SK-N-SH (cell line): ENCODE measurements around the gene RNF13. TPM values are rescaled to one million over a fixed set of nuclear protein-coding genes. Genes with fewer than 3 reads are reported as not detected.

Experiments used
- CTCF ChIA-PET: fragments of 300-600, 350-600 bp; formaldehyde crosslinking; extraction: SDS; loops from one replicate; lab custom pipeline; 2021; lab: Yijun Ruan, JAX
- POLR2A ChIA-PET: fragments of 350-600 bp; sonication (Branson Sonifier 250); formaldehyde crosslinking; extraction: SDS; loops from one replicate; lab custom pipeline; 2020; ENCODE audit warnings: antibody characterized with exemption, inconsistent platforms; lab: Yijun Ruan, JAX
- DNase-seq: peaks from one replicate; pipeline ENCODE4 v3.0.0; 2012
- H2AFZ ChIP-seq: fragments of 200-600 bp; sonication (generic); 2 replicates; pipeline ENCODE4 v1.8.1; 2016; ENCODE audit warnings: antibody characterized with exemption, mild to moderate bottlenecking, low read depth
- H3F3A ChIP-seq: fragments of 200-600 bp; sonication (generic); replicated peaks from 2 replicates; pipeline ENCODE3; 2016; ENCODE audit warnings: antibody characterized with exemption, mild to moderate bottlenecking; ENCODE audit not compliant: insufficient read depth
- H3K27ac ChIP-seq, 2 experiments: fragments of 200-500 bp in 1 of 2; fragments of 200-600 bp in 1 of 2; sonication (Bioruptor generic) in 1 of 2; sonication (generic), shearing (Covaris generic) in 1 of 2; 2 replicates each; pipeline versions ENCODE4 v1.5.1 to v1.6.1; 2014 to 2016; ENCODE audit warnings: low read depth in 2 of 2, inconsistent platforms in 1 of 2, low read length in 1 of 2, mild to moderate bottlenecking in 1 of 2, mixed read lengths in 1 of 2
- H3K27me3 ChIP-seq: fragments of 200-600 bp; sonication (generic), shearing (Covaris generic); 2 replicates; pipeline ENCODE4 v1.6.1; 2016; ENCODE audit warnings: mixed run types; ENCODE audit not compliant: insufficient read depth
- H3K36me3 ChIP-seq, 2 experiments: fragments of 200-500 bp in 1 of 2; fragments of 200-600 bp in 1 of 2; sonication (Bioruptor generic) in 1 of 2; sonication (generic) in 1 of 2; replicated peaks in 1 of 2; 2 replicates each; pipeline versions ENCODE3 to v1.5.1; 2014 to 2016; ENCODE audit warnings: low read length in 1 of 2, mild to moderate bottlenecking in 1 of 2; ENCODE audit not compliant: insufficient read depth in 2 of 2, control insufficient read depth in 1 of 2
- H3K4me1 ChIP-seq, 2 experiments: fragments of 200-500 bp in 1 of 2; fragments of 200-600 bp in 1 of 2; sonication (Bioruptor generic) in 1 of 2; sonication (generic), shearing (Covaris generic) in 1 of 2; 2 replicates each; pipeline versions ENCODE4 v1.5.1 to v1.6.1; 2014 to 2016; ENCODE audit warnings: low read depth in 1 of 2, low read length in 1 of 2, mixed run types in 1 of 2; ENCODE audit not compliant: insufficient read depth in 2 of 2, control insufficient read depth in 1 of 2
- H3K4me2 ChIP-seq: fragments of 200-600 bp; sonication (generic), shearing (Covaris generic); 2 replicates; pipeline ENCODE4 v1.6.1; 2017; ENCODE audit warnings: mixed run types
- H3K4me3 ChIP-seq, 2 experiments: fragments of 200-500 bp in 1 of 2; fragments of 200-600 bp in 1 of 2; sonication (Bioruptor generic) in 1 of 2; sonication (generic), shearing (Covaris generic) in 1 of 2; 2 replicates each; pipeline versions ENCODE4 v1.5.1 to v1.8.1; 2014 to 2016; ENCODE audit warnings: low read depth in 2 of 2, inconsistent platforms in 1 of 2, low read length in 1 of 2, mild to moderate bottlenecking in 1 of 2, mixed read lengths in 1 of 2, moderate library complexity in 1 of 2
- H3K79me2 ChIP-seq: fragments of 200-600 bp; sonication (generic); 2 replicates; pipeline ENCODE4 v1.8.1; 2017; ENCODE audit warnings: mild to moderate bottlenecking; ENCODE audit not compliant: insufficient read depth
- H3K9ac ChIP-seq: fragments of 200-600 bp; sonication (generic); 2 replicates; pipeline ENCODE4 v1.6.1; 2017; ENCODE audit warnings: mixed run types
- H3K9me2 ChIP-seq: fragments of 200-600 bp; sonication (generic); 2 replicates; pipeline ENCODE4 v1.6.1; 2017; ENCODE audit warnings: mixed run types
- H3K9me3 ChIP-seq: fragments of 200-600 bp; sonication (generic); 2 replicates; pipeline ENCODE4 v1.6.1; 2017; ENCODE audit warnings: mixed run types, mild to moderate bottlenecking, moderate library complexity
- H4K20me1 ChIP-seq: fragments of 200-600 bp; sonication (generic); 2 replicates; pipeline ENCODE4 v1.6.1; 2017; ENCODE audit warnings: mild to moderate bottlenecking, mixed run types; ENCODE audit not compliant: insufficient read depth
- CHD2 ChIP-seq: fragments of 150-350 bp; IDR thresholded peaks from 2 replicates; pipeline ENCODE4 v1.6.1; 2018; ENCODE audit warnings: low read length; ENCODE audit not compliant: partially characterized antibody
- EZH2phosphoT487 ChIP-seq: fragments of 200-600 bp; sonication (generic); IDR thresholded peaks from 2 replicates; pipeline ENCODE4 v1.6.1; 2017; ENCODE audit warnings: low read depth, mixed run types, mild to moderate bottlenecking, antibody characterized with exemption, moderate library complexity, borderline replicate concordance
- FOSL2 ChIP-seq: IDR thresholded peaks from 2 replicates; pipeline ENCODE4 v1.4.0; 2012; ENCODE audit warnings: low read depth, mild to moderate bottlenecking, moderate library complexity, borderline replicate concordance
- FOXJ3 ChIP-seq: sonication (generic); formaldehyde crosslinking; IDR thresholded peaks from 2 replicates; pipeline ENCODE4 v1.5.1; 2020; ENCODE audit warnings: mild to moderate bottlenecking, missing genetic modification reagents
- GABPA ChIP-seq: IDR thresholded peaks from 2 replicates; pipeline ENCODE4 v1.4.0; 2012; ENCODE audit warnings: low read depth, mild to moderate bottlenecking
- GATA2 ChIP-seq: sonication (generic); formaldehyde crosslinking; IDR thresholded peaks from 2 replicates; pipeline ENCODE4 v1.5.0; 2020; ENCODE audit warnings: mild to moderate bottlenecking, missing genetic modification reagents
- JUND ChIP-seq: IDR thresholded peaks from 2 replicates; pipeline ENCODE4 v1.4.0; 2012
- MXI1 ChIP-seq: IDR thresholded peaks from 2 replicates; pipeline ENCODE4 v1.6.1; 2012; ENCODE audit warnings: mild to moderate bottlenecking, low read depth, low read length, improper control_type of control experiment
- PBX3 ChIP-seq: IDR thresholded peaks from 2 replicates; pipeline ENCODE4; 2012
- RAD21 ChIP-seq: IDR thresholded peaks from 2 replicates; pipeline ENCODE4 v1.6.1; 2012; ENCODE audit warnings: mild to moderate bottlenecking, low read length
- RCOR1 ChIP-seq: fragments of 150-350 bp; IDR thresholded peaks from 2 replicates; pipeline ENCODE4 v1.6.1; 2017; ENCODE audit warnings: antibody characterized with exemption, low read length
- RFX5 ChIP-seq: IDR thresholded peaks from 2 replicates; pipeline ENCODE4 v1.6.1; 2012; ENCODE audit warnings: mild to moderate bottlenecking, improper control_type of control experiment, low read length
- RXRA ChIP-seq: IDR thresholded peaks from 2 replicates; pipeline ENCODE4 v1.4.0; 2012; ENCODE audit warnings: low read depth, mild to moderate bottlenecking, borderline replicate concordance
- SMC3 ChIP-seq: IDR thresholded peaks from 2 replicates; pipeline ENCODE4 v1.6.1; 2012; ENCODE audit warnings: low read depth, low read length, improper control_type of control experiment
- YY1 ChIP-seq: IDR thresholded peaks from 2 replicates; pipeline ENCODE4 v1.4.0; 2012; ENCODE audit warnings: low read depth, mild to moderate bottlenecking
- ZBTB33 ChIP-seq: IDR thresholded peaks from 2 replicates; pipeline ENCODE4 v1.4.0; 2012; ENCODE audit warnings: low read depth, borderline replicate concordance
- WGBS: methylation state at CpG from one replicate; pipeline ENCODE4 v1.1.6; 2017; ENCODE audit warnings: low lambda C conversion rate; 5-methylcytosine and 5-hydroxymethylcytosine counted together
- polyA plus RNA-seq, 3 experiments: library from polyadenylated mRNA; depleted of rRNA; stranded (reverse); fragments of >200 nt; gene quantifications; 2 replicates each; pipeline ENCODE4 v1.2.3, GENCODE V29; 2012
- TF ChIP-seq, protein P1 (sequence below): fragments of 200-600 bp; sonication (generic); IDR thresholded peaks from 2 replicates; pipeline ENCODE4 v1.6.1; 2017; ENCODE audit warnings: antibody characterized with exemption, mild to moderate bottlenecking, moderate library complexity
- TF ChIP-seq, protein P2 (sequence below): IDR thresholded peaks from 2 replicates; pipeline ENCODE4 v1.4.0; 2012; ENCODE audit warnings: low read depth, borderline replicate concordance
- TF ChIP-seq, protein P3 (sequence below): IDR thresholded peaks from 2 replicates; pipeline ENCODE4 v1.4.0; 2012; ENCODE audit warnings: low read depth

The RNF13 gene
- polyA plus RNA-seq, 1 of the 3 experiments (the other 2 are of a cell fraction): 14.9 TPM

DNA sequence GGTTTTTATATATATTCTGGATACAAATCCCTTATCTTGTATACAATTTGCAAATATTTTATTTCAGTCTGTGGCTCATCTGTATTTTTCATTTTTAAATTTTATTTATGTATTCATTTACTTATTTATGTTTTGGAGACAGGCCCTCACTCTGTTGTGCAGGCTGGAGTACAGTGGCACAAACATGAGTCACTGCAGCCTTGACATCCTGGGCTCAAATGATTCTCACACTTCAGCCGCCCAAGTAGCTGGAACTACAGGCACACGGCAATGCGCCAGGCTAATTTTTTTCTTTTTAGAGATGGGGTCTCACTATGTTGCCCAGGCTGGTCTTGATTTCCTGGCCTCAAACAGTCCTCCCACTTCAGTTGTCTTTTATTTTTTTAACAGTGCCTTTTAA is 107.1 kb downstream of the RNF13 start:
- H3K79me2 ChIP-seq: no peaks in the 10 kb centered on the region
- no peaks in the 10 kb centered on the region for H3K27me3 ChIP-seq
- no peak overlapping the region for H3K27ac ChIP-seq
- no peak overlapping the region for H3K4me2 ChIP-seq
- no peak overlapping the region for H2AFZ ChIP-seq
- no peak overlapping the region for H3K9ac ChIP-seq
- 94% methylated on average over 3 of the region's 3 CpGs for WGBS
- H3F3A ChIP-seq: peaks cover 3% of the 10 kb centered on the region
- H3K9me2 ChIP-seq: no peaks in the 10 kb centered on the region
- H4K20me1 ChIP-seq: no peaks in the 10 kb centered on the region
- ChIA-PET CTCF (interaction anchor here (0.6 to 1.0 kb wide), 2 partner anchors 77 to 490 kb away, joined by 3 read pairs; no protein-coding TSS in a partner anchor), POLR2A (no interaction called here)
- no peaks in the 10 kb centered on the region for H3K9me3 ChIP-seq
- no peaks in the 10 kb centered on the region for H3K4me1 ChIP-seq
- DNase-seq: no peak
- TF ChIP-seq RAD21 (no peak), YY1 (no peak), GATA2 (no peak), MXI1 (no peak), PBX3 (no peak), RFX5 (no peak), FOXJ3 (CRISPR knock-in tag) (no peak), CHD2 (no peak), RXRA (no peak), SMC3 (no peak), JUND (no peak), EZH2phosphoT487 (no peak), GABPA (no peak), RCOR1 (no peak), ZBTB33 (no peak), FOSL2 (no peak)
- TF ChIP-seq, protein P1, sequence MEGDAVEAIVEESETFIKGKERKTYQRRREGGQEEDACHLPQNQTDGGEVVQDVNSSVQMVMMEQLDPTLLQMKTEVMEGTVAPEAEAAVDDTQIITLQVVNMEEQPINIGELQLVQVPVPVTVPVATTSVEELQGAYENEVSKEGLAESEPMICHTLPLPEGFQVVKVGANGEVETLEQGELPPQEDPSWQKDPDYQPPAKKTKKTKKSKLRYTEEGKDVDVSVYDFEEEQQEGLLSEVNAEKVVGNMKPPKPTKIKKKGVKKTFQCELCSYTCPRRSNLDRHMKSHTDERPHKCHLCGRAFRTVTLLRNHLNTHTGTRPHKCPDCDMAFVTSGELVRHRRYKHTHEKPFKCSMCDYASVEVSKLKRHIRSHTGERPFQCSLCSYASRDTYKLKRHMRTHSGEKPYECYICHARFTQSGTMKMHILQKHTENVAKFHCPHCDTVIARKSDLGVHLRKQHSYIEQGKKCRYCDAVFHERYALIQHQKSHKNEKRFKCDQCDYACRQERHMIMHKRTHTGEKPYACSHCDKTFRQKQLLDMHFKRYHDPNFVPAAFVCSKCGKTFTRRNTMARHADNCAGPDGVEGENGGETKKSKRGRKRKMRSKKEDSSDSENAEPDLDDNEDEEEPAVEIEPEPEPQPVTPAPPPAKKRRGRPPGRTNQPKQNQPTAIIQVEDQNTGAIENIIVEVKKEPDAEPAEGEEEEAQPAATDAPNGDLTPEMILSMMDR: no peak
- TF ChIP-seq, protein P2, sequence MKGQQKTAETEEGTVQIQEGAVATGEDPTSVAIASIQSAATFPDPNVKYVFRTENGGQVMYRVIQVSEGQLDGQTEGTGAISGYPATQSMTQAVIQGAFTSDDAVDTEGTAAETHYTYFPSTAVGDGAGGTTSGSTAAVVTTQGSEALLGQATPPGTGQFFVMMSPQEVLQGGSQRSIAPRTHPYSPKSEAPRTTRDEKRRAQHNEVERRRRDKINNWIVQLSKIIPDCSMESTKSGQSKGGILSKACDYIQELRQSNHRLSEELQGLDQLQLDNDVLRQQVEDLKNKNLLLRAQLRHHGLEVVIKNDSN: no peak
- TF ChIP-seq, protein P3, sequence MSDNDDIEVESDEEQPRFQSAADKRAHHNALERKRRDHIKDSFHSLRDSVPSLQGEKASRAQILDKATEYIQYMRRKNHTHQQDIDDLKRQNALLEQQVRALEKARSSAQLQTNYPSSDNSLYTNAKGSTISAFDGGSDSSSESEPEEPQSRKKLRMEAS: no peak
- H3K4me3 ChIP-seq: no peak overlapping the region
- peaks cover 3 to 37% of the 10 kb centered on the region in 2 experiments for H3K36me3 ChIP-seq
